Type B pancreatic cell (in vitro differentiated cells): ENCODE measurements around the gene NSD2. TPM values are rescaled to one million over a fixed set of nuclear protein-coding genes. Genes with fewer than 3 reads are reported as not detected.
"Not testable (repeated sequence)": the region's sequence is repeated elsewhere in the genome, so short reads cannot be mapped to it uniquely, and the experiment has no call there.

ENCODE experiments used
- DNase-seq: peaks from one replicate; pipeline ENCODE4 v3.0.0; 2021; ENCODE audit warnings: mixed read lengths; ENCODE audit not compliant: unreplicated experiment; ENCODE audit errors: extremely low spot score
- H3K27ac Mint-ChIP-seq: 2 replicates; pipeline ENCODE4 v1.8.0; 2021; ENCODE audit warnings: mild to moderate bottlenecking, mixed read lengths
- H3K27me3 Mint-ChIP-seq: 2 replicates; pipeline ENCODE4 v1.8.0; 2021; ENCODE audit warnings: mixed read lengths
- H3K36me3 Mint-ChIP-seq: 2 replicates; pipeline ENCODE4 v1.8.0; 2021; ENCODE audit warnings: mixed read lengths
- H3K4me1 Mint-ChIP-seq: one replicate; pipeline ENCODE4 v1.8.0; 2021; ENCODE audit warnings: mixed read lengths; ENCODE audit not compliant: unreplicated experiment
- H3K4me3 Mint-ChIP-seq: 2 replicates; pipeline ENCODE4 v1.8.0; 2021; ENCODE audit warnings: mild to moderate bottlenecking, mixed read lengths
- H3K9me3 Mint-ChIP-seq: 2 replicates; pipeline ENCODE4 v1.8.0; 2021; ENCODE audit warnings: mixed read lengths
- total RNA-seq: library from RNA; stranded (reverse); gene quantifications from 2 replicates; pipeline ENCODE4 v1.2.1, GENCODE V29; 2021; ENCODE audit warnings: low replicate concordance
- TF ChIP-seq, protein P1 (sequence below): fragments of 200-600 bp; sonication (generic); conservative IDR thresholded peaks from 2 replicates; pipeline ENCODE4 v1.5.0; 2021; ENCODE audit warnings: antibody characterized with exemption, mild to moderate bottlenecking

The NSD2 gene
- total RNA-seq, 1 donor from 2014 or later = 156 TPM

DNA sequence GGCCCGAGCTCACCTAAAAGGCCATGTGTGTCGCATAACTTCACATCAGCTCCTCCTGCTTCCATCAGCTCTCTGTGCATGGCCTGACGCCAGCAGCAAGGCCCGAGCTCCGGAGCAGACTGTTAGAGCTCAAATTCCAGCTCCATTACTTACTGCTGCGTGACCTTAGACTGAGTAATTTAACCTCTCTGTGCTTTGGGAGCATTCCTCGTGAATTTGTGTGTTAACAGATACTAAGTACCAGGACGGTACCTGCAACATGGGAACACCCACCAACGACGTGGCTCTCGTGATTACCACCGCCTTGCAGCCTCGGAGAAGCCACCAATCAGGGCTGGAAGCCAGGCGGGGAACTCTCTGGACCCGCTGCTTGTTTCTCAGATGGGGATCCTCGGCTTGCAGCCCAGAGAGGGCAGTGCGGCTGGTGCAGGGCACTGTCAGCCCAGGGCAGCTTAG lies 28.2 kb upstream of the NSD2 start:
- Mint-ChIP-seq H3K9me3 (no peaks in the 10 kb centered on the region), H3K27ac (no peak overlapping the region)

GRCh38 chr4:1843852-1844251 lies 27.3 kb upstream of the NSD2 start:
- TF ChIP-seq, protein P1, sequence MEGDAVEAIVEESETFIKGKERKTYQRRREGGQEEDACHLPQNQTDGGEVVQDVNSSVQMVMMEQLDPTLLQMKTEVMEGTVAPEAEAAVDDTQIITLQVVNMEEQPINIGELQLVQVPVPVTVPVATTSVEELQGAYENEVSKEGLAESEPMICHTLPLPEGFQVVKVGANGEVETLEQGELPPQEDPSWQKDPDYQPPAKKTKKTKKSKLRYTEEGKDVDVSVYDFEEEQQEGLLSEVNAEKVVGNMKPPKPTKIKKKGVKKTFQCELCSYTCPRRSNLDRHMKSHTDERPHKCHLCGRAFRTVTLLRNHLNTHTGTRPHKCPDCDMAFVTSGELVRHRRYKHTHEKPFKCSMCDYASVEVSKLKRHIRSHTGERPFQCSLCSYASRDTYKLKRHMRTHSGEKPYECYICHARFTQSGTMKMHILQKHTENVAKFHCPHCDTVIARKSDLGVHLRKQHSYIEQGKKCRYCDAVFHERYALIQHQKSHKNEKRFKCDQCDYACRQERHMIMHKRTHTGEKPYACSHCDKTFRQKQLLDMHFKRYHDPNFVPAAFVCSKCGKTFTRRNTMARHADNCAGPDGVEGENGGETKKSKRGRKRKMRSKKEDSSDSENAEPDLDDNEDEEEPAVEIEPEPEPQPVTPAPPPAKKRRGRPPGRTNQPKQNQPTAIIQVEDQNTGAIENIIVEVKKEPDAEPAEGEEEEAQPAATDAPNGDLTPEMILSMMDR = no peak
- Mint-ChIP-seq H3K36me3 (no peaks in the 10 kb centered on the region), H3K27ac (no peak overlapping the region), H3K4me3 (no peak overlapping the region), H3K27me3 (no peaks in the 10 kb centered on the region), H3K9me3 (no peaks in the 10 kb centered on the region), H3K4me1 (no peaks in the 10 kb centered on the region)
- no peak for DNase-seq

More for the DNA sequence above, 28.2 kb upstream of the NSD2 start:
- Mint-ChIP-seq H3K36me3 (no peaks in the 10 kb centered on the region), H3K27me3 (no peaks in the 10 kb centered on the region), H3K4me3 (no peak overlapping the region), H3K4me1 (no peaks in the 10 kb centered on the region)
- no peak for DNase-seq
- TF ChIP-seq, protein P1 = no peak

DNA sequence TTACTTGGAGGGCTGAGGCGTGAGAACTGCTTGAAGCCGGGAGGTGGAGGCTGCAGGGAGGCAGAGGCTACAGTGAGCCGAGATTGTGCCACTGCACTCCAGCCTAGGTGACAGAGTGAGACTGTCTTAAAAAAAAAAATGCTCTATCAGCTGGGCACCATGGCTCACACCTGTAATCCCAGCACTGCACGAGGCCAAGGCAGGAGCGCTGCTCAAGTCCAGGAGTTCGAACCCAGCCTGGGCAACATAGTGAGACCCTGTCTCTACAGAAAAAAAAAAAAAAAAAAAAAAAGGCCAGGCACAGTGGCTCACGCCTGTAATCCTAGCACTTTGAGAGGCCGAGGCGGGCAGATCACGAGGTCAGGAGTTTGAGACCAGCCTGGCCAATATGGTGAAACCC lies 26.6 kb upstream of the NSD2 start:
- H3K4me1 Mint-ChIP-seq, DNase-seq, H3K36me3 Mint-ChIP-seq, H3K27me3 Mint-ChIP-seq, H3K27ac Mint-ChIP-seq, H3K4me3 Mint-ChIP-seq, H3K9me3 Mint-ChIP-seq: not testable (repeated sequence)

- DNase-seq = no peak
- TF ChIP-seq, protein P1 = no peak
- Mint-ChIP-seq H3K27me3 (no peaks in the 10 kb centered on the region), H3K9me3 (no peaks in the 10 kb centered on the region), H3K36me3 (no peaks in the 10 kb centered on the region), H3K4me1 (peaks cover 6% of the 10 kb centered on the region), H3K4me3 (no peak overlapping the region), H3K27ac (no peak overlapping the region)
Observed at GRCh38 chr4:1846580-1846979, 24.6 kb upstream of the NSD2 start.

GRCh38 chr4:1850276-1850675 lies 20.9 kb upstream of the NSD2 start:
- TF ChIP-seq, protein P1 = no peak
- no peaks in the 10 kb centered on the region for H3K9me3 Mint-ChIP-seq
- no peaks in the 10 kb centered on the region for H3K36me3 Mint-ChIP-seq
- no peak for DNase-seq
- no peak overlapping the region for H3K27ac Mint-ChIP-seq
- no peak overlapping the region for H3K4me3 Mint-ChIP-seq
- peaks cover 25% of the 10 kb centered on the region for H3K4me1 Mint-ChIP-seq
- H3K27me3 Mint-ChIP-seq = no peaks in the 10 kb centered on the region

DNA sequence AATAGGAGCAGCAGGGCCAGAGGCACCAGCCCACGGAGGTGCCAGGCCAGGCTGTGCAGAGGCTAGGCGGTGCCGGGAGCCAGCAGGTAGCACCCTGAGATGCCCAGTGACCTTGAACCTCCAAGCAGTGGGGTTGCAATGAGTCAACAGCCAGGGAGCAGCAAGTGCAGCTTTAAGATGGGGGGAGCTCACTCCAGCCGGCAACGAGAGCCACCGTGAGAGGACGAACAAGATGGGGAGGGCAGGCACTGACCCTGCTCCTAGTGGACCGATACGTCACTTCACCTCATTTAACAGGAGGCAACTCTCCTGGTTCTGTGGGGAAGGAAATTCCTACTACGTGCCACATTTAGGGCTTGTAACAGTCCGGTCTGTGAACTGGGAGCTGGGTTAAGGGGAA lies 20.0 kb upstream of the NSD2 start:
- no peaks in the 10 kb centered on the region for H3K27me3 Mint-ChIP-seq
- no peaks in the 10 kb centered on the region for H3K36me3 Mint-ChIP-seq
- no peak for DNase-seq
- H3K4me1 Mint-ChIP-seq = peaks cover 25% of the 10 kb centered on the region
- TF ChIP-seq, protein P1 = peak; percentile 38
- no peaks in the 10 kb centered on the region for H3K9me3 Mint-ChIP-seq
- peak overlapping the region; percentile 41 for H3K4me3 Mint-ChIP-seq
- H3K27ac Mint-ChIP-seq = no peak overlapping the region
